HCT116 (cell line): ENCODE data around the gene CECR2. TPM values are rescaled to one million over a fixed set of nuclear protein-coding genes. Genes with fewer than 3 reads are reported as not detected.

Experiments
- ATAC-seq: fragments of 200-7000 bp; cut with Tn5 transposase; 2 replicates; pipeline ENCODE4 v1.9.1; 2020; ENCODE audit warnings: mild to moderate bottlenecking, moderate library complexity
- BruUV-seq: library from RNA; stranded (reverse); fragments of 400-500 nt; replicated peaks from 2 replicates; lab custom pipeline; 2021; lab: Mats Ljungman, UMichigan
- CTCF ChIA-PET: fragments of 300-600 bp; sonication (Branson Sonifier 250); formaldehyde crosslinking; loops from one replicate; lab custom pipeline; 2021; ENCODE audit warnings: antibody characterized with exemption; lab: Charles Lee
- POLR2A ChIA-PET: fragments of 300-600, 350-600 bp; sonication (Branson Sonifier 250); formaldehyde crosslinking; loops from one replicate; lab custom pipeline; 2021; ENCODE audit warnings: antibody characterized with exemption; lab: Charles Lee
- RAD21 ChIA-PET, 2 experiments: fragments of 300-600 bp; sonication (Branson Sonifier 250); formaldehyde crosslinking; loops; one replicate each; lab custom pipeline; 2023; ENCODE audit warnings: low total read pairs in 2 of 2; ENCODE audit not compliant: uncharacterized antibody in 2 of 2, unreplicated experiment in 2 of 2, low non-redundant PET in 1 of 2; lab: Charles Lee
- DNase-seq: peaks from one replicate; pipeline ENCODE4 v3.0.0-alpha.2; 2010; ENCODE audit warnings: low read depth, low spot score
- H2AFZ ChIP-seq: fragments of 200-600 bp; shearing (Covaris generic), sonication (generic); 2 replicates; pipeline ENCODE4 v1.6.1; 2017; ENCODE audit warnings: low read depth, mixed run types, mixed read lengths, antibody characterized with exemption, low read length; ENCODE audit not compliant: poor library complexity, severe bottlenecking
- H3K27ac ChIP-seq: 2 replicates; pipeline ENCODE4 v1.5.1; 2012; ENCODE audit warnings: low read depth, low read length
- H3K27me3 ChIP-seq: fragments of 200-600 bp; sonication (generic); 2 replicates; pipeline ENCODE4 v1.6.1; 2016; ENCODE audit warnings: mixed run types, low read length, mixed read lengths; ENCODE audit not compliant: insufficient read depth
- H3K36me3 ChIP-seq, 2 experiments: fragments of 200-500 bp in 1 of 2; fragments of 200-600 bp in 1 of 2; sonication (Bioruptor generic) in 1 of 2; sonication (generic) in 1 of 2; 2 replicates each; pipeline versions ENCODE4 v1.5.1 to v1.6.1; 2014 to 2016; ENCODE audit warnings: low read length in 2 of 2, inconsistent platforms in 1 of 2, mixed read lengths in 1 of 2, mixed run types in 1 of 2; ENCODE audit not compliant: insufficient read depth in 2 of 2, control insufficient read depth in 1 of 2
- H3K4me1 ChIP-seq, 2 experiments: fragments of 200-600 bp in 1 of 2; sonication (generic) in 1 of 2; 2 replicates each; pipeline versions ENCODE4 v1.5.1 to v1.6.1; 2012 to 2017; ENCODE audit warnings: low read length in 2 of 2, inconsistent platforms in 1 of 2, mild to moderate bottlenecking in 1 of 2, mixed read lengths in 1 of 2, mixed run types in 1 of 2, moderate library complexity in 1 of 2; ENCODE audit not compliant: insufficient read depth in 2 of 2, control insufficient read depth in 1 of 2
- H3K4me2 ChIP-seq: fragments of 200-600 bp; sonication (generic); 2 replicates; pipeline ENCODE4 v1.6.1; 2017; ENCODE audit warnings: mixed run types, low read length, mixed read lengths
- H3K4me3 ChIP-seq, 2 experiments: fragments of 200-600 bp in 1 of 2; sonication (generic) in 1 of 2; replicated peaks in 1 of 2; 2 replicates each; pipeline ENCODE4 v1.5.1; 2011 to 2016; ENCODE audit warnings: low read length in 2 of 2, control low read depth in 1 of 2, low read depth in 1 of 2, mild to moderate bottlenecking in 1 of 2, mixed read lengths in 1 of 2, mixed run types in 1 of 2
- H3K79me2 ChIP-seq: fragments of 200-600 bp; sonication (generic); 2 replicates; pipeline ENCODE4 v1.6.1; 2017; ENCODE audit warnings: mild to moderate bottlenecking, mixed run types, low read length, moderate library complexity, mixed read lengths; ENCODE audit not compliant: insufficient read depth
- H3K9ac ChIP-seq: fragments of 200-600 bp; sonication (generic); 2 replicates; pipeline ENCODE4 v1.6.1; 2016; ENCODE audit warnings: low read length, mixed read lengths
- H3K9me2 ChIP-seq: fragments of 200-600 bp; sonication (generic), shearing (Covaris generic); 2 replicates; pipeline ENCODE4 v1.6.1; 2017; ENCODE audit warnings: mixed run types, mild to moderate bottlenecking, moderate library complexity; ENCODE audit not compliant: insufficient read depth
- H3K9me3 ChIP-seq, 2 experiments: fragments of 200-500 bp in 1 of 2; fragments of 200-600 bp in 1 of 2; sonication (Bioruptor generic) in 1 of 2; sonication (generic) in 1 of 2; 2 replicates each; pipeline ENCODE4 v1.6.1; 2014 to 2017; ENCODE audit warnings: low read length in 2 of 2, mixed read lengths in 2 of 2, inconsistent platforms in 1 of 2, low read depth in 1 of 2, mild to moderate bottlenecking in 1 of 2, mixed run types in 1 of 2, moderate library complexity in 1 of 2; ENCODE audit not compliant: control insufficient read depth in 1 of 2, insufficient read depth in 1 of 2
- H4K20me1 ChIP-seq: fragments of 200-600 bp; sonication (generic), shearing (Covaris generic); 2 replicates; pipeline ENCODE4 v1.6.1; 2017; ENCODE audit warnings: mixed run types, mild to moderate bottlenecking, moderate library complexity; ENCODE audit not compliant: insufficient read depth
- CEBPB ChIP-seq: IDR thresholded peaks from 2 replicates; pipeline ENCODE4 v1.6.1; 2012; ENCODE audit warnings: low read depth
- EGR1 ChIP-seq: IDR thresholded peaks from 2 replicates; pipeline ENCODE4 v1.6.1; 2012; ENCODE audit warnings: low read depth
- ELF1 ChIP-seq: IDR thresholded peaks from 2 replicates; pipeline ENCODE4 v1.6.1; 2012; ENCODE audit warnings: low read depth, borderline replicate concordance
- FOSL1 ChIP-seq: IDR thresholded peaks from 2 replicates; pipeline ENCODE4 v1.6.1; 2012; ENCODE audit warnings: low read depth
- JUND ChIP-seq: IDR thresholded peaks from 2 replicates; pipeline ENCODE4 v1.6.1; 2012
- RAD21 ChIP-seq: IDR thresholded peaks from 2 replicates; pipeline ENCODE4 v1.6.1; 2012; ENCODE audit warnings: low read depth, mild to moderate bottlenecking
- SIN3A ChIP-seq: IDR thresholded peaks from 2 replicates; pipeline ENCODE4 v1.6.1; 2012; ENCODE audit warnings: low read depth
- SP1 ChIP-seq: IDR thresholded peaks from 2 replicates; pipeline ENCODE4 v1.6.1; 2012; ENCODE audit warnings: low read depth
- YY1 ChIP-seq: IDR thresholded peaks from 2 replicates; pipeline ENCODE4 v1.6.1; 2011; ENCODE audit warnings: low read length, low read depth, moderate library complexity, mild to moderate bottlenecking; ENCODE audit not compliant: insufficient replicate concordance; ENCODE audit errors: extremely low read depth
- ZBTB33 ChIP-seq: IDR thresholded peaks from 2 replicates; pipeline ENCODE4 v1.6.1; 2011; ENCODE audit warnings: mild to moderate bottlenecking, low read length, moderate library complexity; ENCODE audit not compliant: insufficient replicate concordance; ENCODE audit errors: extremely low read depth
- intact Hi-C: fragments of 100-400 bp; cut with micrococcal nuclease; formaldehyde crosslinking; loops from 2 replicates; pipeline ENCODE4 v1.10.0; 2022
- total RNA-seq: library from RNA; stranded (reverse); gene quantifications from one replicate; pipeline ENCODE4 v1.2.1, GENCODE V29; 2021; ENCODE audit not compliant: unreplicated experiment
- TF ChIP-seq, protein P1 (sequence below), 3 experiments: fragments of 200-600 bp in 1 of 3; sonication (generic) in 1 of 3; IDR thresholded peaks in 2 of 3; conservative IDR thresholded peaks in 1 of 3; 2 replicates each; pipeline ENCODE4 v1.5.1; 2012 to 2017; ENCODE audit warnings: low read depth in 2 of 3, low read length in 2 of 3, antibody characterized with exemption in 1 of 3, borderline replicate concordance in 1 of 3, control low read depth in 1 of 3, mild to moderate bottlenecking in 1 of 3, mixed read lengths in 1 of 3, mixed run types in 1 of 3, moderate library complexity in 1 of 3; ENCODE audit not compliant: insufficient read depth in 1 of 3
- TF ChIP-seq, protein P2 (sequence below): IDR thresholded peaks from 2 replicates; pipeline ENCODE4 v1.6.1; 2012; ENCODE audit warnings: low read depth
- TF ChIP-seq, protein P3 (sequence below): IDR thresholded peaks from 2 replicates; pipeline ENCODE4 v1.6.1; 2012

The CECR2 gene
- total RNA-seq, 1 experiment from 2014 or later: 6.0 TPM

DNA sequence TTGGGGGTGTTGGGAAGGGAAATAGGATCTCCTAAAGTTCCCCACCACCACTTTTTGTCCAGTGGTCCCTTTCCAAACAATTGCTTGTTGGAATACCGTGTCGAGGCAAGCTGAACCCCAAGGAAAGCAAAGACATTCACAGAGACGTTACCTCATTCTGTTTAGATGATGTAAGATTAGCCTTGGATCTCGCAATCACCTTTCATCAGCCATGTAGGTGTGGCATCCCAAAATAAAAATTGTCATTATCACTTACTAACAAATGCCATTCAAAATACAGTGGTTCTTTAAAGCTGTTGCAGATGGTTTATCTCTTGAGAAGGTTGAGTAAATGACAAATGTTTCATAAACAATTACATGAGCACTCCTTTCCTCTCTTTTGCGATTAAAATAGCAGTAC is 107.6 kb downstream of the CECR2 start:
- no peak for ATAC-seq

DNA sequence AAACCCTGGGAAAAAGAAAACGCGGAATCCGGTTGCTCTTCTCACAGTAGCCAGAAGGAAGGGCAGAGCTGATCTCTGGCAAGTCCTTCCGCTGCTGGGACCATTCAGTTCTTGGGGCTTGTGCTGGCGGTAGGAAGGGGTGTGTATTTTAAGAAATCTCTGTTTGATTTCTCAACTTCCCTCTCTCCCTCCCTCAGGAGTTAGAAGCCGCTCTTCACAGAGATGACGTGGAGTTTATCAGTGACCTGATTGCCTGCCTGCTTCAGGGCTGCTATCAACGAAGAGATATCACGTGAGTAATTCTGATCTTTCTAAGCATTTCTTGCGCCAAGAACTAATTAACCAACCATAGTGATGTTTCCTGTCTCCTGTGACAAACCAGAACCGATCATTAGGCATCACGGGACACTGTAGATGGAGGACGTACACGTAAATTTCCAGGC is 108.2 kb downstream of the CECR2 start:
- Histone ChIP-seq H3K27ac (no peak overlapping the region), H3K4me3 (no peak overlapping the region), H3K9me3 (no peaks in the 10 kb centered on the region), H3K4me2 (no peak overlapping the region), H4K20me1 (no peaks in the 10 kb centered on the region), H3K36me3 (no peaks in the 10 kb centered on the region), H3K79me2 (no peaks in the 10 kb centered on the region), H3K9ac (no peak overlapping the region), H3K4me1 (no peaks in the 10 kb centered on the region), H3K9me2 (no peaks in the 10 kb centered on the region), H3K27me3 (no peaks in the 10 kb centered on the region), H2AFZ (no peak overlapping the region)
- TF ChIP-seq, protein P1, sequence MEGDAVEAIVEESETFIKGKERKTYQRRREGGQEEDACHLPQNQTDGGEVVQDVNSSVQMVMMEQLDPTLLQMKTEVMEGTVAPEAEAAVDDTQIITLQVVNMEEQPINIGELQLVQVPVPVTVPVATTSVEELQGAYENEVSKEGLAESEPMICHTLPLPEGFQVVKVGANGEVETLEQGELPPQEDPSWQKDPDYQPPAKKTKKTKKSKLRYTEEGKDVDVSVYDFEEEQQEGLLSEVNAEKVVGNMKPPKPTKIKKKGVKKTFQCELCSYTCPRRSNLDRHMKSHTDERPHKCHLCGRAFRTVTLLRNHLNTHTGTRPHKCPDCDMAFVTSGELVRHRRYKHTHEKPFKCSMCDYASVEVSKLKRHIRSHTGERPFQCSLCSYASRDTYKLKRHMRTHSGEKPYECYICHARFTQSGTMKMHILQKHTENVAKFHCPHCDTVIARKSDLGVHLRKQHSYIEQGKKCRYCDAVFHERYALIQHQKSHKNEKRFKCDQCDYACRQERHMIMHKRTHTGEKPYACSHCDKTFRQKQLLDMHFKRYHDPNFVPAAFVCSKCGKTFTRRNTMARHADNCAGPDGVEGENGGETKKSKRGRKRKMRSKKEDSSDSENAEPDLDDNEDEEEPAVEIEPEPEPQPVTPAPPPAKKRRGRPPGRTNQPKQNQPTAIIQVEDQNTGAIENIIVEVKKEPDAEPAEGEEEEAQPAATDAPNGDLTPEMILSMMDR (IDR thresholded peaks at IDR 0.05 in 2 of 3, conservative IDR thresholded peaks at IDR 0.05 in 1 of 3; ENCODE audit: borderline replicate concordance in 1 of 3, insufficient read depth in 1 of 3, low read depth in 2 of 3, low read length in 2 of 3): no peak
- TF ChIP-seq YY1 (no peak), CEBPB (no peak), SP1 (no peak), FOSL1 (no peak), ZBTB33 (no peak), EGR1 (no peak), ELF1 (no peak), JUND (no peak), SIN3A (no peak)
- TF ChIP-seq, protein P2, sequence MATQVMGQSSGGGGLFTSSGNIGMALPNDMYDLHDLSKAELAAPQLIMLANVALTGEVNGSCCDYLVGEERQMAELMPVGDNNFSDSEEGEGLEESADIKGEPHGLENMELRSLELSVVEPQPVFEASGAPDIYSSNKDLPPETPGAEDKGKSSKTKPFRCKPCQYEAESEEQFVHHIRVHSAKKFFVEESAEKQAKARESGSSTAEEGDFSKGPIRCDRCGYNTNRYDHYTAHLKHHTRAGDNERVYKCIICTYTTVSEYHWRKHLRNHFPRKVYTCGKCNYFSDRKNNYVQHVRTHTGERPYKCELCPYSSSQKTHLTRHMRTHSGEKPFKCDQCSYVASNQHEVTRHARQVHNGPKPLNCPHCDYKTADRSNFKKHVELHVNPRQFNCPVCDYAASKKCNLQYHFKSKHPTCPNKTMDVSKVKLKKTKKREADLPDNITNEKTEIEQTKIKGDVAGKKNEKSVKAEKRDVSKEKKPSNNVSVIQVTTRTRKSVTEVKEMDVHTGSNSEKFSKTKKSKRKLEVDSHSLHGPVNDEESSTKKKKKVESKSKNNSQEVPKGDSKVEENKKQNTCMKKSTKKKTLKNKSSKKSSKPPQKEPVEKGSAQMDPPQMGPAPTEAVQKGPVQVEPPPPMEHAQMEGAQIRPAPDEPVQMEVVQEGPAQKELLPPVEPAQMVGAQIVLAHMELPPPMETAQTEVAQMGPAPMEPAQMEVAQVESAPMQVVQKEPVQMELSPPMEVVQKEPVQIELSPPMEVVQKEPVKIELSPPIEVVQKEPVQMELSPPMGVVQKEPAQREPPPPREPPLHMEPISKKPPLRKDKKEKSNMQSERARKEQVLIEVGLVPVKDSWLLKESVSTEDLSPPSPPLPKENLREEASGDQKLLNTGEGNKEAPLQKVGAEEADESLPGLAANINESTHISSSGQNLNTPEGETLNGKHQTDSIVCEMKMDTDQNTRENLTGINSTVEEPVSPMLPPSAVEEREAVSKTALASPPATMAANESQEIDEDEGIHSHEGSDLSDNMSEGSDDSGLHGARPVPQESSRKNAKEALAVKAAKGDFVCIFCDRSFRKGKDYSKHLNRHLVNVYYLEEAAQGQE: no peak
- TF ChIP-seq, protein P3, sequence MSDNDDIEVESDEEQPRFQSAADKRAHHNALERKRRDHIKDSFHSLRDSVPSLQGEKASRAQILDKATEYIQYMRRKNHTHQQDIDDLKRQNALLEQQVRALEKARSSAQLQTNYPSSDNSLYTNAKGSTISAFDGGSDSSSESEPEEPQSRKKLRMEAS: no peak
- DNase-seq (no peak), ATAC-seq (no peak)
- CTCF ChIA-PET: no interaction called here
- RAD21 ChIA-PET: no interaction called here
- intact Hi-C loops: no loop called here
- POLR2A ChIA-PET: interaction anchor here (0.6 kb wide), 1 partner anchor 47 kb away, joined by 4 read pairs; no protein-coding TSS in a partner anchor
- BruUV-seq: no TSS peak

More for the DNA sequence above, 107.6 kb downstream of the CECR2 start:
- POLR2A ChIA-PET: interaction anchor here (0.6 kb wide), 1 partner anchor 47 kb away, joined by 4 read pairs; no protein-coding TSS in a partner anchor
- Histone ChIP-seq H3K79me2 (no peaks in the 10 kb centered on the region), H3K9me2 (no peaks in the 10 kb centered on the region), H3K4me3 (no peak overlapping the region), H3K36me3 (no peaks in the 10 kb centered on the region), H3K4me2 (no peak overlapping the region), H3K9me3 (no peaks in the 10 kb centered on the region), H2AFZ (no peak overlapping the region), H3K27me3 (no peaks in the 10 kb centered on the region), H3K4me1 (no peaks in the 10 kb centered on the region), H3K9ac (no peak overlapping the region), H3K27ac (no peak overlapping the region), H4K20me1 (no peaks in the 10 kb centered on the region)
- RAD21 ChIA-PET: no interaction called here
- BruUV-seq: no TSS peak
- CTCF ChIA-PET: no interaction called here
- intact Hi-C loops: no loop called here
- no peak for DNase-seq
- peak; percentile 63 for TF ChIP-seq CEBPB
- TF ChIP-seq RAD21: no peak
